ENCODE results near the gene GJA10.

Gene GJA10

DNA sequence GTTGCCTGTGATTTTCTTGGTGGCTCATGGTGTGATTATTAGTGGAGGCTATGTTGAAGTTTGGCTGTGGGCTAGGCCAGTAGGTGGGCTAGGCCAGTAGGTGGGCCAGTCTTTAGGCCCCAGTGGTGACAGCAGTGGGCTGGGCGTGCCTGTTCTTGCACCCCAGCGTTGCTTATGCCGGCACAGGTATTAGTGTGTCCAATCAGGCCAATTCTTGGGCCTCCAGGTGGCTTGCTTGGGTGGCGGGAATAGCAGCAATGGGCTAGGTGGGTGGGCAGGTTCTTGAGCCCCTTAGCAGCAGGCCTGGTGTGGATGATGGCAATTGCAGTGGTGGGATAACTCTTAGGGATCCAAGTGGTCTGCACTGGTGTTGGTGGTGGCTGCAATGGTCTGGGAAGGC lies 22.9 kb downstream of the GJA10 start:
- DNase-seq (ENCODE audit: low spot score) = no peak

DNA sequence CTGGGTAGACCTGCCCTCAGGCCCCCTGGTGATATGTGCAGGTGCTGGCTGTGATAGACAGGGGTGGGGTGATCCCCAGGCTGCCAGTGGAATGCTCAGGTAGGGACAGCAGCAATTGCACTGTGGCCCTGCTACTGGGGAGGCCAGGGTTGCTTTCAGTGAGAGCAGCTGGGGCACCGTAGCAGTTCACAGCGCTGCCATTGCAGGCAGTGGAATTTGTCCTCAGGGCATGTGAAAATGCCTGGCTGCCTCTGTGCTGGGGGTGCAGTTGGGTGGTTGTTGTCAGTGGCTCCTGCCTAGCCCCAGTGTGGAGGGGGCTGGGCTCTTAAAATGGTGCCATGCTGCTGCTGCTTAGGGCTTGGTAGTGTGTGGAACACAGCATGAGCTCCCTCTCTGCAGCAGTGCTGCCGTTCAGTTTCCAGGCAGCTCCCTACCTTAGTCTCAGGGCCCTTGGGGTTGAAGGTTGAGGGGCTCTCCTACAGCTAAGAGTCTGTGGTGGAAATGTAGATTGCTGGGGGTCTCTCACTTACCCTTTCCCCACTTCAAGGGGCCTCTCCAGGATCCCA lies 23.6 kb downstream of the GJA10 start:
- no peak for DNase-seq (ENCODE audit: low spot score)

DNA sequence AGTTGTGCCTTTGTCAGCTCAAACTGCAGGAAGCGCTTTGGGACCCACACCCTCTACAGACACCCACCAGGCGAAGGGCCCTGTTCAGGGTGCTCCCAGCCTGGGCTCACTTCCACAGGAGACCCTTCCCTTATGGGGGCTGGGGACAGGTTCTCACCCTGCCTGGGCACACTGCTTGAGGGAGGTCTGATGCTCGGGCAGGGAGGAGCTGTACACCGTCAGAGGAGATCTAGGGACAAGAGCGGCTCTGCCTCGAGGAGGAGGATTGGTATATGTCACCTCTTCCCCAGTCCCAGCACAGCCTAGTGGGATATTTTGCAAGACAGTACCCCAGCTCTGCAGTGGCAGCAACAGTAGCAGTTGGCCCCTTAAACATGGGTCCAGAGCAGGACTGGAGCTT lies 26.9 kb downstream of the GJA10 start:
- DNase-seq (ENCODE audit: low spot score) = no peak

DNA sequence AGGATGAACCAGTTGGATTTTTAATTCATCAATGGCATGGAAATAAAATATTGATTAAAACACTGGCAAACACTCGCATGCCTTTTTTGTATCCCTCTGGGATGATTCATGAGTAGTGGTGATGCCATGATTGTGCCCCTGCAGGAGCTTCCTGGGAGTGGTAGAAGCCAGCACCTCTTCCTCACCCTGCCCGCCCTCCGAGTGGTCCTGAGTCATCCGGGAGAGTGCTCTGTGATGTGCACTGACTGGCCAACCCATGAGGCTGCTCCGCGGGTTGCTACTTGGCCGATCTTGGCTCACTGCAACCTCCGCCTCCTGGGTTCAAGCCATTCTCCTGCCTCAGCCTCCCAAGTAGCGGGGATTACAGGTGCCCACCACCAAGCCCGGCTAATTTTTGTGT lies 27.4 kb downstream of the GJA10 start:
- no peak for DNase-seq (ENCODE audit: low spot score)

DNA sequence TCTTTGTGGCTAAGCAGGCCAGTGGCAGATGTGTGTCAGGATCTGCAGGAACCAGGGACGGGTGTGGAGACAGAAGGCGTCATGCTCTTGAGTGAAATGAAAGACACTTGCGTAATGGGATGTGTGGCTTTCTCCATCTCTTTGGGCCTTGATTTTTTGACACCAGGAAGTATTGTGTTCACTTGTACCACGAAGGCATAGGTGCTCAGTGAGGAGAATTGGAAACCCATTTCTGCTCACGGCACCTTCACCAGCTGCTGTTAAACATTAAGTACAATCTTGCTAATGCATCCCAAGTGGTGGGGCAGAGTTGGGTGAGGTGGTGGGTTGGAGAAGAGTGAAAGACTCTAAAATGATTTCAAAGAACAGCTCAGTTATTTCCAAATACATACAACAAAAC lies 30.0 kb downstream of the GJA10 start:
- DNase-seq (ENCODE audit: low spot score) = no peak

DNA sequence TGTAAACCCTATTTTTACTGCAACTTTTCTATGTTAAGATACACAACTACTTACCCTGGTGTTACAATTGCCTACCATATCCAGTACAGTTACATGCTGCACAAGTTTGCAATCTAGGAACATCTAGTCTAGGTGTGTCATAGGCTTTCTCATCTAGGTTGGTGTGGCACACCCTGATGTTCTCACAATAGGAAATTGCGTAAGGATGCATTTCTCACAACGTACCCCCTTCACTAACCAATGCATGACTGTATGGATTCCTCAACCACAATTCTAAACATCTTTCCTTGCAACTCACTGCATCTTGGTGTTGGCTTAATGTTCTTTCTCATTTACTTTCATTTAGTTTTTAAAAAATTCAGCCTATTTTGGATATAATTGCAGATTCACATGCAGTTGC lies 31.6 kb downstream of the GJA10 start:
- no peak for DNase-seq (ENCODE audit: low spot score)

DNA sequence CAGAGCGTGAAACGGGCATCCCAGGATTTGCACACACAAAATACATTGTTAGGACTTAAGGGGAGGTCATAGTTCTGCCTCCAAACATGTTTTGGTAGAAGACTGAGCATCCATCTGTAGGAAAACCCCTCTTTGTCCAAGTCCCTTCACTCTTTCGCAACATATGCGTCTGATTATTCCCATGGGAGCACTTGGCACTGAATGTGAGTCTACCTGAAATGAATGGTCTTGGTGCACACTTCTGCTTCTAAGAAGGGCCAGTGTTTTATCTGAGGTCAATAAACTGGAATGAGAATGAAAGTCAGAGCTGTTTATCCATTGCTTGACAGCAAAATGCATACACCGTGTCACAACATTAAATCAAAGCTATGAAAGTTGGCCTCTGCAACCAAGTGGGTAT lies 33.0 kb downstream of the GJA10 start:
- no peak for DNase-seq (ENCODE audit: low spot score)

DNA sequence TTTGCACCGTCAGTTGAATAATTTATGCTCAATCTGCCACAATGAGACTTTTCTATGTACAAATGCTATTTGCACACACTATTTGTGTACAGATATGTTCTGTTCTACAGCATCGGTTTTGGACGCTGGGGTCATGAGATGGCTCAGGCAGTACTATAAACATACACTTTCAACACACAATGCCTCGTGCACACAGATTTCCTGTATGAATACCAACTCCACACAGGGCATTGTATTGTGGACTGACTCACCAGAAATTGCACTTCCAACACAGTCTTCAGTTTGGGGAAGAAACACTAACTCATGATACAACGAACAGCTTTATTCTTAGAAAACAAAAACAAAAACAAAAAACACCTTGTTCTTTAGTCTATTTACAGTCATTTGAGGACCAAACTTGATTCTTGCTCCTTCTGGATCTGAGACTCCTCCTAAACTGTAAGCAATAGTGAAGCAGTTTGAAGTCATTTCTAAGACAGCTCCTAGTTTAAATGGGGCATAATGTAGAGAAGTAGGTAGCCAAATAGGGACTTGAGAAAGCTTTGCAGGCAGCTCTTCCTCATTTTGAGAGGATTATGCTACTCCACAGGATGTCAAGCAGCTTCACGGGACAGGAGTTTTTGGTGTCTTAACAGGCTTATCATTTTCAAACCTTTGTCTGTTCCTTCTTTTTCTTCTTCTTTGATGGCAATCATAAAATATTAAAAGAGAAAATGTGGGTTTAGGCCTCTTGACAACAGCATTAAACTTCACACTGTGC lies 33.7 kb downstream of the GJA10 start:
- DNase-seq (ENCODE audit: low spot score) = no peak

DNA sequence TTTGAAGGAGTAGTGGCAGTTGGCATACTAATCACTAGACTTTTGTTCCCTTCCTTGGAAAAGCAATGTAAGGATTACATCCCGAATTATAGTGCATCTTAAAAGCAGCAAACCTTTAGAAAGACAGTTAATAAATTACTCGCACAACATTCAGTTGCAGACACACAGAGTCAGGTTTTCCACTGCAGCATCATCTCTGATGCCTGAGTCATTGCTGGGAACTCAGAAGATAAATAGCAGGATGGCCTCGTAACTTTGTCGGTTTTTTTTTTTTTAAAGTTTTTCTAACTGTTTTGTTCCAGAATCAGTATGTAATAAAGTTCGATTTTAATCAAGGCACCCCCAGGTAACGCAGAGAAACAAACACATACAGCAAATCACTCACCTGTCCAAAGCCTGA lies 34.3 kb downstream of the GJA10 start:
- DNase-seq (ENCODE audit: low spot score) = no peak

DNA sequence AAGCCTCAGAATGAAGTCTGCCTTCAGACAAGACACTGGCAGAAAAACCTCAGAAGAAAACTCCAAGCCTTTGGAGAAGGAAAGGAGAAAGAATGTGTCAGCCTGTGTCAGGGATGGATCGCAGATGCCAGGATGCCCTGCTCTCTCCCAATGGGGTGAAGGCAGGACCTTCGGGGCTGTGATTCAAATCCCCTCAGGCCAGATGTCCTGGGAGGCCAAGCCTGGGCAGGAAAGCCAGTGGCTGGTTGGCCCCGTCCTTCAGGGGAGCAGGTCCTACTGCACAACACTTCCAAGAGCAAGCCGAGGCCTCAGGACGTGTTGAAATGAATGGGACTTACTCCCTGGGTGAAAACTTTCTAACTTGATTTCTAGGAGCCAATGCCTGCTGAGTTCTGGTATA lies 36.5 kb downstream of the GJA10 start:
- no peak for DNase-seq (ENCODE audit: low spot score)

DNA sequence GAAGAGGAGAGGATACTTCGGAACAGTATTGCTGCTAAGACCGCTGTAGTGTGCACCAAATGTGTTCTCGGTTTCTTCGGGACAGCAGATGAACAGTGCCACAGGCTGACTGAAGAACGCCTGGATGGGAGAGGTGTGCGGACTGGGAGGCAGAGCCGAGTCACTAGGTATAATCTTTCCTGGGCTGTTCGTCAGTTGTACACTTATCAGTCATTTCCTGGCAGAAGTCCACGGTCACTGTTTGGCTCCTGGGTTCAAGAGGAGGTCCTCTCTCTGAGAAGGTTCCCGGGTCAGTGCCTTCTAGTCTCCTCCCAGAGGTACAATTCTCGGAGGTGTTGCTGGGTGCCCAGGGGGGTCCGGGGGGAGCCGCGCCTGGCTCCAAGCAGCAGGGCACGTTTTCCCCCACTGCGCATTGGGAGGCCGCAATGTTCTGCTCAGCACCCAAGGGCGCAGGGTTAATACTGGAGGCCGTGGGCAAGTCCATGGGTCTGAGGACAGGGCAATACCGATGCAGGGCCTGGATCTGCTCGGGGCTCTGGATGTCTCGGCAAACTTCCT lies 38.1 kb downstream of the GJA10 start:
- no peak for DNase-seq (ENCODE audit: low spot score)

DNA sequence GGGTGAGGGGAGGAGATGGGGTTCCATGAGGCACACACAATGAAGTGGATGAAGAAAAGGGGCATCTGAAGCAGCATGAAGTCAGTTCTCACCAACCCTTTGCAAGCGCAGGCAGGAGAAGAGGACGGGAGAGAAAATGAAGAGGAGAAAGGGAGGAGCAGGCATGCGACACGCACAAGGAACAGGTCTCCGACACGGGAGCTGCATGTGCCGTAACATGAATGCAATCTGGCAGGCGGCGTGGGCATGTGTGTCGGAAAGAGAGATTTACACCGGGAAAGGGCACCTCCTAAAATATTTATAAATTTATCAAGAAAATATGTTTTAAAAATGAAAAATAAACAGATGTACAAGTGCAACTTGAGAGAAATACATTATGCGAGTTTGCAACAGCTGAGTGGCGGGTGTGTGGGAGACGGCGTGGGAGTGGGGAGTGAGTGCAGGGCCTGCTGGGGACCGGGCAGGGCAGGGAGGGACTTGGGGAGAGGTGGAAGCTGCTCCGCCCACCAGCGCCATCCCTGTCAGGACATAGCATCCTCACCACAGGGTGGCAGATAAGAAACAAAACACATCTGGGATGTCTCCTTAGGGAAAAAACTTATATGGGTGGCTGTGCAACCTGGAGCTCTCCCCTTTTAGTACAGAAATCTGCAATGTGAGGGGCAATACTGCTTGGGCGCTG lies 40.6 kb downstream of the GJA10 start:
- no peak for DNase-seq (ENCODE audit: low spot score)

DNA sequence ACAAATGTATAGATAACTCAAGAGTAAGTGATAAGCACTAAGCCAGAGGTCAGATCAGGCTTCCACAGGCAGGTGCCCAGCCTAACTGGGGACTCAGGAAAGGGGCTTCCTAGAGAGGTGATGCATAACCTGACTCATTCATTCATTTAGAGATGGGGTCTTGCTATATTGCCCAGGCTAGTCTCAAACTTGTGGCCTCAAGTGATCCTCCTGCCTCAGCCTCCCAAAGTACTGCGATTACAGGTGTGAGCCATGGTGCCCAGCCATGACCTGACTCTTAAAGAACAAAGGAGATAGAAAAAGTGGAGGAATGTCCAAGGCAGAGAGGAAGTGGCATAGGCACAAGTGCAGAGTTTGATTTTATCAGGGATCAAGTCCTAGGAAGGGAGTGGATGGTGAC lies 41.9 kb downstream of the GJA10 start:
- no peak for DNase-seq (ENCODE audit: low spot score)

DNA sequence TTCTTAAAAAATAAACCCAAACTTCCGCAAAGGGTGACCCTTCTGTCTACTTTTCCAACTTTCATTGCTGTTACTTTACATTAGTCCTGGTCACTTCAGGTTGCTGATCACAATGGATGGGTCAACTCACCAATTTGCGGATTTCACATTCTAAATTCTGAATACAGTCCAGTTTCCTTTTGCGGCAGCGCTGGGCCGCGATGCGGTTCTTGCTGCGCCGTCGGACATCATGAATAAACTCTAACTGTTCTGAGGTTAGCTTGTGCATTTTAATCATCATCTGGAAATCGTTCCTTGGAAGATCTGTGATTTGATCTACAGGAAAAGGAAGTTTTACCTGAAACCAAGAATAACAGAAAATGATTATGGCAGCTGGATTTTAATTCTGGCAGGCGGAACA lies 43.7 kb downstream of the GJA10 start:
- DNase-seq (ENCODE audit: low spot score) = no peak

DNA sequence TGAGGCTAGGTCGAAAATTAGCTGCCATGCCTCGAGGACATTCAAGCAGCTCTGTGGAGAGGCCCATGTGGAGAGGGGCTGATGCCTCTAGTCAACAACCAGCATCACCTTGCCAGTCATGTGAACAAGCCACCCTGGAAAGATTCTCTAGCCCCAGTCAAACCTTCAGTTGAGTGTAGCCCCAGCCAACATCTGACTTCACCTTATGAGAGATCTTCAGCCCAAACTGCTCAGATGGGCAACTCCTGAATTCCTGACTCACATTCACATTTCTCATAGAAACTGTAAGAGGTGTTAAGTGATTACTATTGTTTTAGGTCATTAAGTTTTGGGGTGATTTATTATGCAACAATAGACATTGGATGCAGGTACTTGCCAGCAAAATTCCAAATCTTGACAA lies 44.9 kb downstream of the GJA10 start:
- DNase-seq (ENCODE audit: low spot score) = no peak

DNA sequence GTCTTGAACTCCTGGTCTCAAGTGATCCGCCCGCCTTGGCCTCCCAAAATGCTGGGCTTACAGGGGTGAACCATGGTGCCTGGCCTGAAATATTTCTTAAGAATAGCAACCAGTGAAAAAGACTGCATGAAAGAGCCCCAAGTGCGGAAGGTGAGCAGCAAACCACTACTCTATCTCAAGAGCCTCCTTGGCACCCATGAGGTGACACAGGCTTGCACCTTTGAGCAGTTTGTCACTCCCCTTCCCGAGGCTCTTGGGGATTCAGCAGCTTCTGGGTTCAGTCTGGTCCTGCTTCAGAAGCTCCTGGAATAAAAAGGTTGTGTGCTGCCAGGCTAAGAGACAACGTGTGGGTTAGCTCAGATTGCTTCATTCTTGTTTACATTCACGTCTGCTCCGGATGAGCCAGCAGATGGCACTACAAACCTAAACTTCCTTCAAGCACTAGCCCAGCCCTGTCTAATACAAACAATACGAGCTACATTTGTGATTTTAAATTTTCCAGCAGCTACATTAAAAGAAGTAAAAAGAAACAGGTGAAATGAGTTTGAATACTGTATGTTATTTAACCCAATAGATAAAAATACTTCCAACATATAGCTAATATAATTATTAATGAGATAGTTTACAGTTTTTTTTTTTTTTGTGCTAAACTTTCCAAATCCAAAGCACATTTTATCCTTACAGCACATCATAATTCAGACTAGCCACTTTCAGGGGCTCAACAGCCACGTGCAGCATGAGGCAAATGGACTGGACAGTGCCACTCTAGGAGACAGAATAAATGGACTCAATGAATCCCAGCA lies 46.2 kb downstream of the GJA10 start:
- peak; percentile 82 for DNase-seq (ENCODE audit: low spot score)

DNA sequence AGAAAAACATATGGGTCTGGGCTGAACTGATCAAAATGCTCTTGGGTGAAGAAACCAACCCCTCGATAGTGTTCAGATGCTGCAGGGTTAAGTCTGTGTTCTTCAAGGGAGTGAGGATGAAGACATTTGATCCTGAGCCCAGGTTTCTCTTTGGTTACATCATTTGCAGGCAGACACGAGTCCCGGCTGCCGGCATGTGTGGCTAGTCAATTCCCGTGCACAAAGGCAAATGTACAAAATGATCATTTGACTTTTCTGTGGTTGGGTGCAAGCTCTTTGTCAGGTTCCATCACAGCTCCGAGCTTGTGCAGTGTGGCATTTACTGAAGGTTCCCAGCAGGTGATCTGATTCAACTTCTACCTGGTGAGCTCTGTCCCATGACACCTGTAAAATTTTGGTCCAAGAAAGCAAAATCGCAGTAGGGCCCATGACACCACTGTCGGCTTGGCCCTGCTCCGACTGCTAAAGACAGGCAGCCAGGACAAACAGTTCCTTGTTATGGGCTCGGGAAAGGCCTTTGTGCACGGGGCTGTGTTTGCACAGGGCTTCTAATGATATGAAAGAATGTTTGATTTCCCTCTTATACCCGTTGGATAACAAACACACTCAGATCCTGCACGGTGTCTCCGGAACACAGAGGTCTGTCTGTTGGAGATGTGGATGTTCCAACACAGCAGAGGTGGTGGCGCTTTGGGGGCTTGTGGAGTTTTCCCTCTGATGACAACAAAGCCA lies 46.9 kb downstream of the GJA10 start:
- peak; percentile 63 for DNase-seq (ENCODE audit: low spot score)

DNA sequence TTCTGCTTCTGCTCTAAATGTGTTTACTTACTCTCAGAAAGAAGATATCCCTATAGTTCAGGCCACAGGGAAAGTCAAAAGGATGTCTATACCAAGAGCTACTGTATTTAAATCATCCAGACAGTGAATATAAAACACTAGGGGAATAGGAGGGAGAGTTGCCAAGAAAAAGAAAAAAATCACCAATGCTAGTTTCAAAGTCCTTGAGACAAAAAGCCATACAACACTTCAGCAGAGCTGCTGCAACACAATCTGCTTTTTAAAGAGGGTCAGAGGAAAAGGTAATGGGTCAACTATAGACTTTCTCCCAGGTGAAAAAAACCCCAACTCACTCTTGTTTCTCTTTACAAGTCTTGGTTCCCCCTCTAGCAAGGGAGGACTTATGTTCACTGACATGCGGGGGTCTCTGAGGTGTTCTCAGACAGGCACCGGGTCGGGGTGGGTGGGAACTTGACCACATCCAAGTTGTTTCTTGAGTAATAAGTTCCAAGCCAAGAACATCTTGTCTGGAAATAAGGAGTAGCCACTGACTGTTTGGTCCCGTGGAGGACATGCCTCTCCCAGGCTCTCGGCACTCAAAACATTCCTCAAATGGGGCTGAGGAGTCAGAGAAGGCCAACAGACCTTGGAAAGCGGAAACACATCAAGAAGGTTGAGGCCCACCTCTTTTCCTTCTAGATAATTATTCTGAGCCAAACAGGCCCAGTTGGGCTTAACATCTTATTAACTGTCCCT lies 47.7 kb downstream of the GJA10 start:
- peak; percentile 14 for DNase-seq (ENCODE audit: low spot score)

DNA sequence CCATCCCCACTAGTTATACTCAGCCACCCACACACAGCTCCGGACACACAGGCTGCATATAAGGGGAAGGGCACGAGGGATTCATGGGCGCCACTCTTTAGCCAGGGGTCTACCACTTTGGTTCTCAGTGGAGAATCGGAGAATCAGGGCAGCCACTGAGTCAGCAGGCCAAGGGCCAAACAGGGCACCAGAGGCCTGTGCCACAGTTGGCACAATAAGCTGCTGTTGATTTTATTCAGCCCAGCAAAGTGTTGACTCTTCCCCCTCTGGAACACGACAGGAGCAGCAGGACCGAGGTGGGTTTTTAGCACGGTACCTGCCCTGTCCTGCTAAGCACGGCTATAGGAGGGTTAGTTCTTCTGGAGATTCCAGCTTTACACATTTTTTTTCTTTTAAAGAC lies 48.3 kb downstream of the GJA10 start:
- no peak for DNase-seq (ENCODE audit: low spot score)

DNA sequence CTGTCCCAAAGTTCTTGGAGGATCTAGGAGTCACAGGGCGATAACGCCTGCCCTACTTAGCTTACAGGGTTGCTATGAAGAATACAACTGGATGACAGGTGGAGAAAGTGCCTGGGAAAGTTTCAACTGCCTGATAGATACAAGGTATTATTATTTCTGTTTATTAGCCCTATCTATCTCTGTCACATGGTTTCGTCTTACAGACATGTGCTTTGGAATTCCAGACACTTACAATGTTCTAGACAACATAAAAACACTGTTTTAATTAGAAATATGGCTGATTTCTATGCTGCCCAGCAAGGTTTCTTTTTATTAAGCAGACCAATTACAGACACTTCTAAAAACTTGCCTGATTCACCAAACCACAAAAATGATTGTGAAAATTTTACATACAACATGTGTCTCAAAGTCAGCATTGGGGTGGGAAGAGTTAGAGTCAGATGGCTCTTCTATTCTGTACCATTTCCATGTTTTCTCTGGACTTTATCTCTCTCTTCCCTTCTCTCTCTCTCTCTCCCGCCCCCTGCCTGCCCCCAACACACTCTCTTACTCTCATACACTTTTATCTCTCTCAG lies 50.0 kb downstream of the GJA10 start:
- no peak for DNase-seq (ENCODE audit: low spot score)
